Measurements from ENCODE around the gene FEM1B.

Gene FEM1B

DNA sequence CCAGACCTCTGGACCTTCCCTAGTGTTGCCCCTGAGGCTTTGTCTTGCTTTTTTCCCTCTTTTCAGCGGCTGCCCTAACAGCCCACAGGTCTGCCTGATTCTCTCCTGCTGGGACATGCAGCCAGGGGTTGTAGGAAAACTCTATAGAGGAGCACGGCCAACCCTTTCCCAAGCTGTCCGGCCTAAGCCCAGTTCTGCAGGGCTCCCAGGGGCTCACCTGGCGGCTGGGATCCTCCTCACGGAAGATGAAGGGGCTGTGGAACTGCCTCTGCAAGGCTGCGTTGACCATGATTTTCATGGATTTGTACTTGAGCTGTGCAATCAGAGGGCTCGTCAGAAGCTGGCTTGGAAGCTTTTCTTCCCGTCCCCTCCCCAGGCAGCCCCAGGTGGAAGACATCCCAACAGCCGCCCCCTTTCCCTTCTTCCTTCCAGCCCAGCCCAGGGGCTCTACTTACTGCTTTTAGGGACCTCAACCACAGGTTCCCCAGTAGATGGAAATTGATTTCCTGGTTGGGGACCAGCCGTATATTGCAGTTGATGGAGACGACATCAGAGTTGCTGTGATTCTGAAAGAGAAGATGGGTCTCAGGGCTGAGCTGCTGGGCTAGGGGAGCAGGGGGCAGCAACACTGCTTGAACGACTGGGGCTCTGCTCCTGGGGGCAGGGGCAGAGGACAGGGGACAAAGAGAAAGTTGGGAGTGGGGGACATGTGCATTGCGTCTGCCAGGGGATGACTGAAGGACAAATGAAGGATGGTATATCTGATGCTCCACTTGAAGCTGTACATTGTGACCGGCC, 29.8 kb downstream of the FEM1B start:
- DNase-seq (ENCODE audit: low read depth in 2 of 2) = no peak

DNA sequence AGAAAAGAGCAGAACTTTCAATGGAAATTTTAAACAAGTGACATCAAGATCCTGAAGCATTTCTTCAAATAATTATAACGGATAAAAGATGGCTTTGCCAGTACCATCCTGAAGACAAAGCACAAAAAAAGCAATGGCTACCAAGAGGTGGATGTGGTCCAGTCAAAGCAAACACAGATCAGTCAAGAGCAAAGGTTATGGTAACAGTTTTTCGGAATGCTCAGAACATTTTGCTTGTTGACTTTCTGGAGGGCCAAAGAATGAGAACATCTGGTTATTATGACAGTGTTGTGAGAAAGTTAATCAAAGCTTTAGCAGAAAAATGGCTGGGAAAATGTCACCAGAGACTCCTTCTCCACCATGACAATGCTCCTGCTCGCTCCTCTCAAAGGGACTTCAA, 31.5 kb downstream of the FEM1B start:
- no peak for DNase-seq (ENCODE audit: low read depth in 2 of 2)

DNA sequence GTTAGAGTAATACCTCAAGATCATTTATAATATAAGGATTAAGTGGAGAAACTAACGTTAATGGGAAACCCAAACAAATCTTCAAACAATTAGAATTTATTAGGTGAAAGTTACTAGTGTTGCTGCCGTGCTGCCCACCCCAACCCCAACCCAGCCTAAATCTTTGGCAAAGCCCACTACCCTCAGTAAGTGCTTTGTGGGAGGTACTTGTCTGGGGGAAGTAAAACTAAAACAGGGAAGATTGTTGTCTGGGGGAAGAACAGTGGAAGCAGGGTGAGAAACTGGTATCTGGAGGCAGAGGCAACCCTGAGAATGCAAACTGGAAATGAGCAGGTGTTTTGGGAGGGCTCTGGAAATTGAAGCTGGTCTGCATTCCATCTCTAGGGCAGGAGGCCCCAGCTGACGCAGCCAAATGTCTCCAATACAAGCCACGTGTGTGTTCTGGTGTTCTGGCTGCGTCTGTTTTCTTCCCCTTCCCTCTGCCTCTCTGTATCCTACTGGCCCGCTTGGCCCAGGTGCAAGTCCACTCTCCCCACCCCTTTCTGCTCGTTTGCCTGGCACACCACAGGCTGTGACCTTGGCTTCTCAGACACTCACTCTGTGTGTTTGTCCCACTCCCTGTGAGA, 32.7 kb downstream of the FEM1B start:
- DNase-seq (ENCODE audit: low read depth in 2 of 2) = no peak

DNA sequence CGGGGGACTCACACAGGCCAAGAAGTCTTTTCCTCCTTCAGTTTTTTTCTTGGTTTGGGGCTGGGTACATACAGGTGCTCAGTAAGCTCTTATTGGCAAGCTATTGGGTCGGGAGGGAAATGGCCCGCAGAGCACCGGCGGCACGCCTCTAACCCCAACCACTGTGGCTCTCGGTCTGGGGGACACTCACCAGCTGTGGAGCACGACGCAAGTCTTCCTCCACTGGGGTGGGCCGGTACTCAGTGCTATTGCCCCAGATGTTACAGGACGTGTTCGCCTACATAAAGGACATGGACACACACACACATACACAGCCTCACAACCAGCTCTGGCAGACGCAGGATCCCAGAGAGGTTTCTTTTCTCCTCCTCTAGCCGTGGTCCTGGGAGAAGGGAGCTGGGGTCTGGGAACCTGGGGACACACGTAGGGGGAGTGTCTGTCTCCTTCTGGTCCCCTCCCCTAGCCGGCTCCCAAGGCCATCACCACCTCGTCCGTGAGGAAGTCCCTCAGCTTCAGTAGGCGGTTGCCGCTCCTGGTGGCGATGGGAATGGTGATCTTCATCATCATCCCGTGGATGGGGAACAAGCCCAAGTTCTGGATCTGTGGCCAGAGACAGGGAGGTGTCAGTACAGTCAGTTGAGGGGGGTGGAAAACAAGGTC, 33.4 kb downstream of the FEM1B start:
- DNase-seq (ENCODE audit: low read depth in 2 of 2) = no peak

DNA sequence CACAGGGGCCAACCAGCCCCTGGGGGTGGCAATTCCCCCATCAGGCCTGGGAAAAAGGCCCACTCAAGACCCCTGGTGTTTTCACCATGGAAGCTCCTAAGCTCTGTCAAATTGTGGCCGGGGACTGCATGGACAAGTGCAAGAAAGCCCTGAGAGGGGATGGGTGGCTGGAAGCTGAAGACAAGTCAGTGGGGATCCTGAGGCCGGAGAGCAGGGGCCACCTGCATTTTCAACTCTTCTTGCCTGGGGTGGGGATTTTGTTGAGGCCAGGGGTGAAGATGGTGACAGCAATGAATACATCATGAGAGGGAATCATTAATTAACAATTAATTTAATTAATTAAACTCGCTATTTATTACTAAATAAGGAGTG, 33.9 kb downstream of the FEM1B start:
- DNase-seq (ENCODE audit: low read depth in 2 of 2) = no peak

DNA sequence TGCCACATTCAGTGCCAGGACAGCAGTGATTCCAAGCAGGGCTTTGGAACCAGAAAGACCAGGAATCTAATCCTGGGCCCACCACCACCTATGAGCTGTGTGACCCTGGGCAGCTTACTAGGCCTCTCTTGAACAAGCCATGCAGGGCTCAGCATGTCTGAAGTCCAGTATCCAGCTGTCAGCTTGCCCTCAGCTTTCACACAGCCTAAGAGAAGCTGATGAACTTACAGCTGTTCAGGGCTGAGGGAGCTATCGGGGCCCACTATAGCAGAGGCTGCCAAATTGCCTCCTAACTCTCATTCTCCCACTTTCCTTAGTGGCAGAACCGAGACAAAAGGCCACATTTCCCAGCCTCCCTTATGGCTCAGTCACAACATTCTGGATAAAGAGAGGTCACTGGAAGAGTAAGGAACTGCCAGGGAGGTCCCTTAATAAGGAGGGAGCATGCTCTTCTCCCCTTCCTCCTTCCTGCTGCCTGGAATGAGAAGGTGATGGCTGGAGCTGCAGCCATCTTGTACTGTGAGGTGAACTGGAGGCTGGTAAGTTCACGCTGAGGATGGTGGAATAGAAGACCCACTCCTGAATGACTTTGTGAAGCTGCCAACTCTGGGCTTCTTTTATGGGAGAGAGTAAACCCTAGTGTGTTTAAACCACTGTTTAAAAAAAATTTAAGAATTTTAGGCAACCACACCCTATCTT, 34.5 kb downstream of the FEM1B start:
- DNase-seq (ENCODE audit: low read depth in 2 of 2) = no peak

DNA sequence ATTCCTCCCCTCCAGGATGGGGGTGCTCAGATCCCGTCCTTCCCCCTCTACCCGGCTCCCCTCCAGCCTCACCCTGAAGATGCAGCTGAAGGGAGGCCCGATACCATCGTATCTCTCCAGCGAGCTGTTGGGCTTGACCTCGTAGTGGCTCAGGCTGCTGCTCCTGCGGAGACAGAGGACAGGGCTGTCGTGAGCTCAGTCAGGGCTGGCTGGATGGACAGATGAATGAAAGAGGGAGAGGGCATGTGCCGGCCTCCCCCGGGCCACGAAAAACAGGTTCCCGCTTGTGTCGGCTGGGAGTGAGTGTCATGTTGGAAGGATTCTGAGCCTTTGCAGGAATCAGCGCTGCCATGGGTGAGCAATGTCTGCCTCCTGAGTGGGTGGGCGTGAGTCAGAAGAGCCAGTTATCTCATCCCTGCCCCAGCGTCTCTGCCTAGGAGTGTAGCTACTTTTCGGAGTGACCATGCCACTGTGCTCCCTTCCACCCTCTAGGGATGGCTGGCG, 35.2 kb downstream of the FEM1B start:
- DNase-seq (ENCODE audit: low read depth in 2 of 2) = no peak

DNA sequence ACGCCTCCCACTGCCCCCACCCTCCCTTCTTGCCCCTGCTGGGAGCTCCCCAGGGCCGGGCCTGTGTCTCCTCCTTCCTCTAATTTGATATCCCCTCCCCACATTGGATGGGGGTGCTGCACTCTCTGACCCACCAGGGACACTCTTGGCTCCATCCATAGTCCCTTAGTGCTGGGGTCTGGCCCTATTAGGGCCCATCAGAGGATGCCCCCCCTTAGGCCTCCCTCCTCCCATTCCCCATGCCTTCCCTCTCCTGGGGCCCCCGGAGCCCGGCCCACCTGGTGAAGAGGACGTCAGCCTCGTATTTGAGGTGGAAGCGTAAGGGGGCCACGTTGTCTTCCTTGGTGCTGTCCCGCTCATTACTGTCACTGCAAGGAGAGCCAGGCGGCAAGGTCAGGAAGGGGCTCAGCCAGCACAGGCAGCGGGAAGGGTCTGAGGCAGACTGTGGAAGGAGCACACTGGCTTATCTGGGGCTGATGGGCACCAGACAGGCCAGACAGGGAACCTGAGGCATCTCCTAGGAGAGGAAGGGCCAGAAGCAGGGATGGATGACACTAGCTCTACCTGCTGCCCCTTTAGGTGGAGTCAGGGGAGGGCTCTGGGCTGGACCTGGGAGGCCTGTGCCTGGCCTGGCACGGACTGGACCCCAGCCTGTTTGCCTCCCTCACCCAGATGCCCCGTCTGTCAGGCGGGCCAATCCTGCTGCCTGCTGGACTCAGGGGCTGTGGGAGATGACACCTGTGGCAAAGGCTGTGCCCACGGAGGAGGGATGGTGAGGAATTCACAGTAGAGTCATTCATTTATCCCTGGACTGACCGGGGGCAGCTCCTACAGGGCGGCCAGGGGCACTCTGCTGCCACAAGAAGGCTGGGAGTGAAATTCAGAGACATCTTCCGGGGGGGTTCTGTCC, 36.2 kb downstream of the FEM1B start:
- no peak for DNase-seq (ENCODE audit: low read depth in 2 of 2)

DNA sequence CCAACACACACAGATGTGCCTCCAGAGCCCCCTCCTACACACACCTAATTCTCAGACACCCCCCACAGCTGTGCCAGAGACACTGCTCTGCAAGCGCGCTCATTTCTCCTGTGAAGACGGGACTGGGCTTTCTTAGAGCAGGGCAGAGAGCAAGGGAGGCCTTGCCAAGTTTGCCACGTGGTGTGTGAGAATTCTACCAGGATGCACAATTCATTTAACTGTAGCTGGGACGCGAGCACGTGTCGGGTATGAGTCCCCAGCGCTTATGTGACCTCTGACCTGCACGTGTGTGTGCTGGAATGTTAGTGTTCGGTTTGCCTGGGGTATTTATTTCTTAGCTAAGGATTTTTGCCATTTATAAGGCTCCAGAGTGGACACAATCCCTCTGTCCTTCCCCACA, 37.0 kb downstream of the FEM1B start:
- DNase-seq (ENCODE audit: low read depth in 2 of 2) = no peak

DNA sequence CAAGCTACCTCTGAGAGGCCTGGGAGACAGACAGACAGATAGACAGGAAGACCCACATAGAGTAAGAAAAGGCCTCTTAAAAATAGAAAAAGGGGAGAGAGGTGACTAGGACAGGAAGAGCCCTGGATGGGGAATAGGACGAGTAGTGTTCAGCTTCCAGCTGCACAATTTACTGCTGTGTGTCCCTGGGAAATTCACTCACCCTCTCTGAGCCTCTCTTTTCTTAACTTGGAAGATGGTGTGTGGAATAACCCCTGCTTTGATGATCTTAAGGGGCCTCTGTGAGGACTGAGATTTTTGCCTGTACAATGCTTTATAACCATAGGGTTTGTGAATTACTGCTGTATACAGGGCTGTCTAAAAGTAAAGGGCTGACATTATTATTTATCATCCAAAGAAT, 37.5 kb downstream of the FEM1B start:
- no peak for DNase-seq (ENCODE audit: low read depth in 2 of 2)

DNA sequence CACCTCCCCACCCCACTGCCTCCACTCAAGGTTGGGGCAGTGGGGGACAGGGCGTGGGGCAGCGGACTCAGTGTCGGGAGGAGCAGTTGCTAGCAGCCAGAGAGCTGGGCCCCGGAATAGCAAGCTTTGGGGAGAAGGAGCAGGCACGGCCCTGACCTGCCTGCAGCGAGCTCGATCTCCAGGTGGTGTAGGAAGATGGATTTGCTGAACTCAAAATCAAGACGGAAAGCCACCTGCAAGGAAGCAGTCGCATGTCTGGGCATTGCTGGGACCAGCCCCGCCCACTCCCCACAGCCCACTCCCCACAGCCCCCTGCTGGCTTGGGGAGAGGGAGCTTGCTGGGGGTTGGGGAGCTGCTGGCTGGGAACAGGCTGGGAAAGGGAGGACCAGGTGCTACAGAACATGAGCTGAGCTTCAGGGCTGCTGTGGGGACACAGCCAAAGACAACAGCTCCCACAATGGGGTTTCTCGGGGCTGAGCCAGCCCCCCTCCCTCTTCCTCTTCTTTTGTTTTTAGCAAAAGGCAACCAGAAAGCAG, 38.0 kb downstream of the FEM1B start:
- no peak for DNase-seq (ENCODE audit: low read depth in 2 of 2)

DNA sequence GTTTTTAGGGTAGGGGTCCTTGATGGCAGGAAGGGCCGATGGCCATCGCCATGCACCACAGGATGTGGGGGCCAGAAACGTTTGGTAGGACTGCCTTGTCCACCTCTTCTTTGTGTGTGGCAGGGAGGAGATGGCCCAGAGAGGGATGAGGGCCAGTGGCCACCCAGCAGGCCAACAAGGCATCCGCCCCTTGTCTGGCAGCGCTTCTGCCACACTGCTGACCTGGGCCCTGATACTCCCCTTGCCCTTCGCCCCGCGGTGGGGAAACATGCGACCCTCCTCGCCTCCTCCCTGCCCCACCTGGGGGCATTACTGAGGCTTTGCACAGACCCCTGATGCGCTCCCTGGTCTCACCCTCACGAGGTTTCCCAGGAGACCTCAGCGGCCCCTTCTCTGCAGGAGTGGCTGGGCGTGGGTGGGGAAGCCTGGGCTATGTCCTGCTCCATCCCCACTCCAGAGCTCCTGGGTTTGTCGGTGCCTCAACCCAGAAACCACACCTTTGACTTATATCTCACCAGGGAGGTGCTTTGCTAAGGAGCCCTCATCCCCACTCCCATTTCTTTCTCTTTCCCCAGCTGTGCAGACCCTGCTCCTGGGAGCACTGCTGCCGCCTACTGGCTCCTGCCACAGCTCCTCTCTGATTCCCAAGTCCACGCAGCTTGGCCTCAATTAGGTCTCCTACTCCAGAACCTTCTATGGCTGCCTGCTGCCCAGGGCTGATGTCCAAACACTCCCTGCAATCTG, 38.7 kb downstream of the FEM1B start:
- DNase-seq (ENCODE audit: low read depth in 2 of 2) = no peak

DNA sequence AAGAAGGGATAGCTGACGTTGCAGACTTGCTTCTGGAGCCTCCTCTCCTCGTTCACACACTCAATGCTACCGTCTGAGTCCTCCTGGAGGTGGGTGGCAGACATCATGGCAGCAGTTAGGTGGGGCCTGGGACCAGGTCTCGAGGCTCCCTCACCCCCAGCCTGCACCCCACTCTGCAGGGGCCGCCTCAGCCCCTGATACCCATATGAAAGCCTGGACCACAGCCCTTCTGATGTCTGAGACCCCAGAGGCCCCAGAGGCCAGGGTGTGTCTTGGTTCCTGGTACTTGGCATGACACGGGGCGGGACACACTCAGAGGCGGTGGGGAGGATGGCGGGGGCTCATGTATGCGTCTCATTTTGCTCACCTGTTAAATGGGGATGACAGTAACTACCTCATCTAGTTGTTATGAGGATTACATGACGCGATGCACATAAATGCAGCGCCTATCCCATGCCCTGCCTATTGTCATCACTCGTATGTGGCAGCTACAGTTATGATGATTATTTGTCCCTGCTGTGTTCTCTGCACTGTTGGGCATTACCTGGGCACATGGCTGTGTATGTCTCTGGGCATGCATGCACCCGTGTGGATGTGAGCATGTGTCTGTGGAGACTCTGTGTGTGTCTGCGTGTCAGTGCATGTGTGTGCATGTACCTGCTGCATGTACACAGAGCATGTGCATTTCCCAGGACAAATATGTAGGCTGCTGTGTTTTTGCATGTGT, 39.9 kb downstream of the FEM1B start:
- DNase-seq (ENCODE audit: low read depth in 2 of 2) = no peak

DNA sequence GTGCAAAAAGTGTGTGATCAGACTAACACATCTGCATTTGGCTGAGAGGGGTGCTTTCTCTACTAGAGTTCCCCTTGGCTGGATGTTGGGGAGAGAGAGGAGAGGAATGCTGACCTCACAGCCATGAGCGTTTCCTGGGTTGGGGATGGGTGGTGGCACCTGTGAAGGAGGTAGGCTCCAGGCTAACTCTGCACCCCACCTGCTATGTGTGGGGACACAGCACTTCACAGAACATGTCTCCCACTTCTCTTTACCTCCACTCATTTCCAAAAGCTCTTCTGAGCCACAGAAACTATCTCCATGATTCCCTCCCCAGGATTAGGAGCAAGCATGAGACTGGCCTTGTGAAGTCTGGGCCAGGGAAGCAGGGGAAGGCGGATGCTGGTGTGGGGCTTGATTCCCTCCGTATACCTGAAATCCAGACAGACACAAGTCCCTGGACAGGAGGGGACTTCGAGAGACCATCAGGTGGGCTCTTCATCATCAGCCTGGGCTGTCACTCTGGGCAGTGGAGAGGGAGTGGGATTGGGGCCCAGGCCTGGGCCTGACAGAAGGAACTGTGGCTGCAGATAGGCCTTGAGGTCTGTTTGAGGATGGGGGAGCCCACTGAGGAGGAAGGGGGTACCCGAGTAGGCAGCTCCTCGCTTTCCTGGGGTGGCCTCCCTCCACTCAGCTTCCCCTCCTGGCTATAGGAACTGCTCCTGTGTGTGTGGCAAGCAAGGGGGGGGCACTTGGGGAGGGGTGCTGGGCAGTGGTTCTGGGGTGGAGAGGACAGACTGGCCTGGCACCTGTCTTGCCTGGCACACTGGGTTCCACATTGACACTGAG, 40.7 kb downstream of the FEM1B start:
- DNase-seq (ENCODE audit: low read depth in 2 of 2) = no peak

DNA sequence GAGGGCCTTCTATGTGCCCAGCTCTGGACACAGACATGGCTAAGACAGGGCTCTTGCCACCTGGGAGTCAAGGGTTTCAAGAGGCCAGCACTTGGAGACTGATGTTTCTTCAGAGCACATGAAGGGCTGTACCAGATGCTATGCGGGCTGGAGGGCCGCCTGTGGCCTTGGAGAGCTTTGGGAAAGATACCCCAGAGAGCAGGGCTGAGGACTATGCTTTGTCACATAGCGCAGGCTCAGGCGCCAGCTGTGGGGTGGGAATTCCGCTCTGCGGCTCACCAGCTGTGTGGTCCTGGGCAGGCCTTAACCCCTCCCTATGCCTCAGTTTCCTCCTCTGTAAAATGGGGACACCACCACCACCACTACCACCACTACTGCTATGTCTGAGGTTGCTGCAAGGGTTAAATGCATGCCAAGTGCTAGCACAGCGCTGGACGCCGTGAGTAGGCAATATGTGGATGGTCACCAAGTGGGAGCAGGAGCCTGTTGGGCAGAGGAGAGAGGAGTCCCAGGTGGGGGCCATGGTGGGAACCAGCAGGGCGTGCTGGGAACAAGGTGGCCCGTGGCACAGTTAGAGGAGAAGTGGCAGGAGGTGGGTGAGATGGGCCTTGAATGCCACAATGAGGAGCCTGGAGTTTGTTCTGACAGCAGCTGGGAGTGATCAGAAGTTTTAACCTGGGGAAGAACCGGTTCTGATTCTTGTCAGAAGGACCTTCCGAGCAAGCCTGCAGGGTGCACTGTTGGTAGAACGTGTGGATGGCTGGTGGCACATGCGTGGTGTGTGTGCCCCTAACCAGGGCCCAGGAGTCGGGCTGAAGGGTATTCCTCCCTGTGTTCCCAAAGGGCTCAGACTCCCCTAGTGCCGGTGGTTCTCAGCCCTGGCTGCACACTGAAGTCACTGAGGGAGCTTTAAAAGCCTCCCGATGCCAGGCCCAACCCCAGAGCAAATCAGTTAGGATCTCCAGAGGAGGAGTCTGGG, 41.7 kb downstream of the FEM1B start:
- no peak for DNase-seq (ENCODE audit: low read depth in 2 of 2)

DNA sequence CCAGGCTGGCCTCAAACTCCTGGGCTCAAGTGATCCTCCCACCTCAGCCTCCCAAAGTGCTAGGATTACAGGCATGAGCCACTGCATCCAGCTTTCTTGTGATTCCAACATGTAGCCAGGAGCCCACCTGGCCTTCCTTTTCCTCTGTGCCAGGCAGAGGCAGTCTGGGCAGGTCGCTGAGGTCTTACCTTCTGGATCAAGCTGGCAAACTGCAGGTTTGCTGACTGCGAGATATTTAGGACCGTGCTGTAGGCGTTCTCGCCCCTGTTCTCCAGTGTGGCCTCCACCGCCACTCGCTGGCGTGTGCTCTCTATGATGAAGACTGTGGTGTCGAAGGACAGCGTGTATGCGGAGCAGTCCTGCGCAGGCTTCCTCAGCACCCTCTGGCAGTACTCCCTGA, 42.5 kb downstream of the FEM1B start:
- DNase-seq (ENCODE audit: low read depth in 2 of 2) = no peak

DNA sequence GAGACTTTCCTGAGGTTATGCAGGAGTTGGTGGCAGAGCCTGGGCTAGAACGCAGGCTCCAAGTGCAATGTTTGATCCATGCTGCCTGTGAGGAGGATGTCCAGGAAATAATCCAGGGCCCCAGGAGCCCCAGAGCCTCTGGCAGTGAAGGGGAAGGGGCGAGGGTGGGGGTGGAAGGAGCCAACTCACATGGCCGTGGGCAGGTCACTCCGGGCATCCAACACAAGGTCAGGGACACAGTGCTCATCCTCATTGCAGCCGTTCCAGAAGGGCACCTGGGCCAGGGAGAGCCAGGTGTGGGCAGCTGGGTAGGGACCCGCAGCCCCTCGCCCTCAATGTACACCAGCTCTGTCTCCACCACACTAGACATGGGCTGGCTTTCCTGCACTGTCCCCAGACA, 43.7 kb downstream of the FEM1B start:
- DNase-seq (ENCODE audit: low read depth in 2 of 2) = no peak

DNA sequence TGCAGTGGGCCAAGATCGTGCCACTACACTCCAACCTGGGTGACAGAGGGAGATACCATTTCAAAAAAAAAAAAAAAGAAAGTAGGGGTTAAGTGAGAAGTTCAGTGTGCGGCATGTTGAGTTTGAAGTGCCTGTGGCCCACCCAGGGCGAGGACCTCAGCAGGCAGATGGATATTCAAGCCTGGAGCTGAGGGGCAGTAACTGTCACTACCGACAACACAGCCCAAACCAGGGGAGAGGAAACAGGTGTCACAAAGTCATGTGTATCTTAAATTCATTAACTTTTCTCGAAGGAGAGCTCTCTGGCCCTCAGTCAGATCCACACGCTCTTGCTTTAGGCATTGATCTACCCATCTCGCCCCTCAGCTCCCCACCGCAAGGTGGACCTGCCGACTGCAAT, 45.3 kb downstream of the FEM1B start:
- no peak for DNase-seq (ENCODE audit: low read depth in 2 of 2)

All from stimulated activated CD4-positive, alpha-beta T cell treated with anti-CD3 and anti-CD28 coated beads, Interleukin-4, amount 100 ng/mL, for 48 hours (primary cell).